GM18867 (cell line): ENCODE results near the gene TFF2.

Experiments used
- ATAC-seq: cut with Tn5 transposase; IDR thresholded peaks from one replicate; pipeline ENCODE4 v1.9.1; 2021; ENCODE audit warnings: mild to moderate bottlenecking, moderate library complexity; ENCODE audit not compliant: unreplicated experiment

The TFF2 gene

GRCh38 chr21:42347601-42348327, 3.0 kb downstream of the TFF2 start:
- no peak for ATAC-seq

- ATAC-seq = no peak
Measured at GRCh38 chr21:42346866-42347600, 3.8 kb downstream of the TFF2 start.

- ATAC-seq = no peak
Measured at GRCh38 chr21:42346441-42346840, 4.4 kb downstream of the TFF2 start.

GRCh38 chr21:42344631-42345030, 6.2 kb downstream of the TFF2 start:
- no peak for ATAC-seq

- no peak for ATAC-seq
Measured at GRCh38 chr21:42343963-42344510, 6.8 kb downstream of the TFF2 start.

GRCh38 chr21:42343556-42343955, 7.2 kb downstream of the TFF2 start:
- no peak for ATAC-seq

- ATAC-seq = no peak
Measured at GRCh38 chr21:42343101-42343500, 7.7 kb downstream of the TFF2 start.

GRCh38 chr21:42341776-42342542, 8.8 kb downstream of the TFF2 start:
- ATAC-seq = no peak

GRCh38 chr21:42340187-42341050, 10.4 kb downstream of the TFF2 start:
- no peak for ATAC-seq

GRCh38 chr21:42338729-42339715, 11.8 kb downstream of the TFF2 start:
- no peak for ATAC-seq

GRCh38 chr21:42337830-42338728, 12.7 kb downstream of the TFF2 start:
- ATAC-seq = no peak

GRCh38 chr21:42337276-42337675, 13.5 kb downstream of the TFF2 start:
- ATAC-seq = no peak

- ATAC-seq = no peak
Measured at GRCh38 chr21:42336054-42336453, 14.7 kb downstream of the TFF2 start.

GRCh38 chr21:42332557-42333317, 18.1 kb downstream of the TFF2 start:
- no peak for ATAC-seq

GRCh38 chr21:42331660-42332059, 19.1 kb downstream of the TFF2 start:
- ATAC-seq = no peak

GRCh38 chr21:42330380-42331371, 20.1 kb downstream of the TFF2 start:
- ATAC-seq = no peak
